Measurements from ENCODE around the gene NOD1.

DNA sequence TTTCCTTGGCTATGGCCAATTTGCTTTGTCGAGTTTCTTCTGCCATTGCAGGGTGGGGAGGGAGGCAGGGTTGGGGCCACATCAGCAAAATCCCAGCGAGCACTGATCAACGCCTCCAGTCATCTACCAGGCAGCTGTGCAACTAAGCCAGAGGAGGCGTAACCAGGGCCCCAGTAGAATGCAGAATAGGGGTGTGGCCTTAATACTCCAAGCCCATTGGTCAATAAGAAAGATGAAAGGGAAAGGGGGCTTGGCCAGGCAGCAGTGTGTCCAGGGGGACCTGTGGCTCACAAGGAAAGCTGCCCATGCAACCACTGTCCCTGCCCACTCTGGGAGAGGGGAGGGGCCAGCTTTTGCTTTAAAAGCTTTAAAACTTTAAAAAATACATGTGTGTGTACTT lies 47.6 kb upstream of the NOD1 start:
- no peak for TF ChIP-seq POLR2AphosphoS5 (IDR thresholded peaks at IDR 0.05; ENCODE audit: low read depth)
- TF ChIP-seq, protein P1, sequence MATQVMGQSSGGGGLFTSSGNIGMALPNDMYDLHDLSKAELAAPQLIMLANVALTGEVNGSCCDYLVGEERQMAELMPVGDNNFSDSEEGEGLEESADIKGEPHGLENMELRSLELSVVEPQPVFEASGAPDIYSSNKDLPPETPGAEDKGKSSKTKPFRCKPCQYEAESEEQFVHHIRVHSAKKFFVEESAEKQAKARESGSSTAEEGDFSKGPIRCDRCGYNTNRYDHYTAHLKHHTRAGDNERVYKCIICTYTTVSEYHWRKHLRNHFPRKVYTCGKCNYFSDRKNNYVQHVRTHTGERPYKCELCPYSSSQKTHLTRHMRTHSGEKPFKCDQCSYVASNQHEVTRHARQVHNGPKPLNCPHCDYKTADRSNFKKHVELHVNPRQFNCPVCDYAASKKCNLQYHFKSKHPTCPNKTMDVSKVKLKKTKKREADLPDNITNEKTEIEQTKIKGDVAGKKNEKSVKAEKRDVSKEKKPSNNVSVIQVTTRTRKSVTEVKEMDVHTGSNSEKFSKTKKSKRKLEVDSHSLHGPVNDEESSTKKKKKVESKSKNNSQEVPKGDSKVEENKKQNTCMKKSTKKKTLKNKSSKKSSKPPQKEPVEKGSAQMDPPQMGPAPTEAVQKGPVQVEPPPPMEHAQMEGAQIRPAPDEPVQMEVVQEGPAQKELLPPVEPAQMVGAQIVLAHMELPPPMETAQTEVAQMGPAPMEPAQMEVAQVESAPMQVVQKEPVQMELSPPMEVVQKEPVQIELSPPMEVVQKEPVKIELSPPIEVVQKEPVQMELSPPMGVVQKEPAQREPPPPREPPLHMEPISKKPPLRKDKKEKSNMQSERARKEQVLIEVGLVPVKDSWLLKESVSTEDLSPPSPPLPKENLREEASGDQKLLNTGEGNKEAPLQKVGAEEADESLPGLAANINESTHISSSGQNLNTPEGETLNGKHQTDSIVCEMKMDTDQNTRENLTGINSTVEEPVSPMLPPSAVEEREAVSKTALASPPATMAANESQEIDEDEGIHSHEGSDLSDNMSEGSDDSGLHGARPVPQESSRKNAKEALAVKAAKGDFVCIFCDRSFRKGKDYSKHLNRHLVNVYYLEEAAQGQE (IDR thresholded peaks at IDR 0.05; ENCODE audit: insufficient replicate concordance, low read depth), result no peak
- no peak for TF ChIP-seq CTCF (IDR thresholded peaks at IDR 0.05; ENCODE audit: insufficient read depth, low read length)
- TF ChIP-seq GABPA (IDR thresholded peaks at IDR 0.05; ENCODE audit: low read depth), result no peak
